PC-3 (cell line): ENCODE measurements around the gene CHN1. TPM values are rescaled to one million over a fixed set of nuclear protein-coding genes. Genes with fewer than 3 reads are reported as not detected.

Source experiments
- ATAC-seq: fragments of 200-7000 bp; cut with Tn5 transposase; 2 replicates; pipeline ENCODE4 v1.9.1; 2020; ENCODE audit warnings: mild to moderate bottlenecking, moderate library complexity
- BruUV-seq: library from RNA; stranded (reverse); fragments of 400-500 nt; replicated peaks from 2 replicates; lab custom pipeline; 2021; lab: Mats Ljungman, UMichigan
- CTCF ChIA-PET: fragments of 300-600 bp; sonication (Branson Sonifier 250); formaldehyde crosslinking; loops from one replicate; lab custom pipeline; 2022; ENCODE audit warnings: antibody characterized with exemption; lab: Charles Lee
- POLR2A ChIA-PET: fragments of 300-600 bp; sonication (Branson Sonifier 250); formaldehyde crosslinking; loops from one replicate; lab custom pipeline; 2022; ENCODE audit warnings: antibody characterized with exemption; ENCODE audit not compliant: unreplicated experiment; lab: Charles Lee
- DNase-seq: peaks from one replicate; pipeline ENCODE4 v3.0.0-alpha.2; 2015
- H2AFZ ChIP-seq: fragments of 300-600 bp; sonication (generic); 2 replicates; pipeline ENCODE4 v1.6.0; 2016; ENCODE audit warnings: antibody characterized with exemption, low read length
- H3F3A ChIP-seq: fragments of 300-600 bp; sonication (generic); one replicate; pipeline ENCODE4 v1.6.0; 2017; ENCODE audit warnings: antibody characterized with exemption, low read length, control low read depth, mild to moderate bottlenecking; ENCODE audit not compliant: unreplicated experiment
- H3K27ac ChIP-seq: fragments of 300-600 bp; sonication (generic); 2 replicates; pipeline ENCODE4 v1.5.1; 2016; ENCODE audit warnings: mild to moderate bottlenecking, low read length
- H3K27me3 ChIP-seq: fragments of 300-600 bp; sonication (generic); 2 replicates; pipeline ENCODE4 v1.6.1; 2016; ENCODE audit warnings: low read length, mixed read lengths
- H3K36me3 ChIP-seq: fragments of 300-600 bp; sonication (generic); 2 replicates; pipeline ENCODE4 v1.6.1; 2016; ENCODE audit warnings: low read depth, mixed run types, low read length, mixed read lengths
- H3K4me1 ChIP-seq: fragments of 300-600 bp; sonication (generic); 2 replicates; pipeline ENCODE4 v1.5.1; 2016; ENCODE audit warnings: low read length; ENCODE audit not compliant: insufficient read depth
- H3K4me2 ChIP-seq: fragments of 300-600 bp; sonication (generic); 2 replicates; pipeline ENCODE4 v1.6.0; 2016; ENCODE audit warnings: low read length
- H3K4me3 ChIP-seq: fragments of 300-600 bp; sonication (generic); 2 replicates; pipeline ENCODE4 v1.5.1; 2016; ENCODE audit warnings: mild to moderate bottlenecking, low read length, mixed read lengths
- H3K79me2 ChIP-seq: fragments of 300-600 bp; sonication (generic); 2 replicates; pipeline ENCODE4 v1.6.1; 2017; ENCODE audit warnings: low read length, mixed read lengths
- H3K9ac ChIP-seq: fragments of 300-600 bp; sonication (generic); 2 replicates; pipeline ENCODE4 v1.6.0; 2016; ENCODE audit warnings: mild to moderate bottlenecking, low read length
- H3K9me2 ChIP-seq: fragments of 300-600 bp; sonication (generic); replicated peaks from 2 replicates; pipeline ENCODE4 v1.6.1; 2016; ENCODE audit warnings: mixed run types, low read length, mixed read lengths
- H3K9me3 ChIP-seq: fragments of 300-600 bp; sonication (generic); 2 replicates; pipeline ENCODE4 v1.6.1; 2016; ENCODE audit warnings: low read length, mixed read lengths
- H4K20me1 ChIP-seq: fragments of 300-600 bp; sonication (generic); 2 replicates; pipeline ENCODE4 v1.6.1; 2016; ENCODE audit warnings: low read length, mixed read lengths
- EZH2 ChIP-seq: fragments of 300-600 bp; sonication (generic); IDR thresholded peaks from one replicate; pipeline ENCODE4 v1.6.1; 2017; ENCODE audit warnings: antibody characterized with exemption, mild to moderate bottlenecking, low read length; ENCODE audit not compliant: unreplicated experiment
- EZH2phosphoT487 ChIP-seq: fragments of 300-600 bp; sonication (generic); IDR thresholded peaks from 2 replicates; pipeline ENCODE4 v1.6.1; 2018; ENCODE audit warnings: mild to moderate bottlenecking, antibody characterized with exemption, low read length, borderline replicate concordance
- intact Hi-C: fragments of 100-400 bp; cut with micrococcal nuclease; formaldehyde crosslinking; loops from 2 replicates; pipeline ENCODE4 v1.9.0; 2023
- total RNA-seq: library from RNA; depleted of rRNA; stranded (reverse); fragments of >200 nt; gene quantifications from 2 replicates; pipeline ENCODE4 v1.2.3, GENCODE V29; 2014
- TF ChIP-seq, protein P1 (sequence below): fragments of 300-600 bp; sonication (generic); conservative IDR thresholded peaks from 2 replicates; pipeline ENCODE4 v1.5.1; 2017; ENCODE audit warnings: antibody characterized with exemption, low read depth, mild to moderate bottlenecking, low read length

The CHN1 gene
- total RNA-seq, 1 experiment from 2014 or later, result 7.8 TPM

DNA sequence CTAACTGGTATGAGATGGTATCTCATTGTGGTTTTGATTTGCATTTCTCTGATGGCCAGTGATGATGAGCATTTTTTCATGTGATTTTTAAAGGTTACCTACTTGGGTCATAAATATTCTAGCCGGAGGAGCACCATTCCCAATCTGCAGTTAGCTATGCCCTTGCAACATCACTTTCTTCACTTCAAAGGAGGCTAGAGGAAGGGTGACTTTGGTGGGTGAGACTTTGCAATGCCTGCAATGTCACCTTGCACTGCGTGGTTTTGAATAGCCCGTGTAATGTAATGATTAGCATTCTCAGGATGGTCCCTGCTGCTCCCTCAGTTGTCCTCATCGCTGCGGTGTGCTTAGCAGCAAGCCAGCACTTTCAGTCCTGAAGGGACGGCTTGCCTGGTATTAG lies 184.8 kb downstream of the CHN1 start:
- Histone ChIP-seq H4K20me1 (no peaks in the 10 kb centered on the region), H3K4me3 (no peak overlapping the region), H3K9me2 (no peaks in the 10 kb centered on the region), H3K79me2 (no peaks in the 10 kb centered on the region), H3K4me2 (no peak overlapping the region), H3K9ac (no peak overlapping the region), H3K9me3 (no peaks in the 10 kb centered on the region), H2AFZ (no peak overlapping the region), H3K4me1 (peaks cover 5% of the 10 kb centered on the region; the same call in 1 of the 2 replicates), H3K27me3 (no peaks in the 10 kb centered on the region), H3K36me3 (no peaks in the 10 kb centered on the region), H3F3A (no peaks in the 10 kb centered on the region), H3K27ac (no peak overlapping the region)
- intact Hi-C loops, result no loop called here
- TF ChIP-seq, protein P1, sequence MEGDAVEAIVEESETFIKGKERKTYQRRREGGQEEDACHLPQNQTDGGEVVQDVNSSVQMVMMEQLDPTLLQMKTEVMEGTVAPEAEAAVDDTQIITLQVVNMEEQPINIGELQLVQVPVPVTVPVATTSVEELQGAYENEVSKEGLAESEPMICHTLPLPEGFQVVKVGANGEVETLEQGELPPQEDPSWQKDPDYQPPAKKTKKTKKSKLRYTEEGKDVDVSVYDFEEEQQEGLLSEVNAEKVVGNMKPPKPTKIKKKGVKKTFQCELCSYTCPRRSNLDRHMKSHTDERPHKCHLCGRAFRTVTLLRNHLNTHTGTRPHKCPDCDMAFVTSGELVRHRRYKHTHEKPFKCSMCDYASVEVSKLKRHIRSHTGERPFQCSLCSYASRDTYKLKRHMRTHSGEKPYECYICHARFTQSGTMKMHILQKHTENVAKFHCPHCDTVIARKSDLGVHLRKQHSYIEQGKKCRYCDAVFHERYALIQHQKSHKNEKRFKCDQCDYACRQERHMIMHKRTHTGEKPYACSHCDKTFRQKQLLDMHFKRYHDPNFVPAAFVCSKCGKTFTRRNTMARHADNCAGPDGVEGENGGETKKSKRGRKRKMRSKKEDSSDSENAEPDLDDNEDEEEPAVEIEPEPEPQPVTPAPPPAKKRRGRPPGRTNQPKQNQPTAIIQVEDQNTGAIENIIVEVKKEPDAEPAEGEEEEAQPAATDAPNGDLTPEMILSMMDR, result no peak
- TF ChIP-seq EZH2 (no peak), EZH2phosphoT487 (no peak)
- no peak for DNase-seq
- no TSS peak for BruUV-seq
- POLR2A ChIA-PET, result no interaction called here
- ATAC-seq, result no peak
- CTCF ChIA-PET, result no interaction called here

DNA sequence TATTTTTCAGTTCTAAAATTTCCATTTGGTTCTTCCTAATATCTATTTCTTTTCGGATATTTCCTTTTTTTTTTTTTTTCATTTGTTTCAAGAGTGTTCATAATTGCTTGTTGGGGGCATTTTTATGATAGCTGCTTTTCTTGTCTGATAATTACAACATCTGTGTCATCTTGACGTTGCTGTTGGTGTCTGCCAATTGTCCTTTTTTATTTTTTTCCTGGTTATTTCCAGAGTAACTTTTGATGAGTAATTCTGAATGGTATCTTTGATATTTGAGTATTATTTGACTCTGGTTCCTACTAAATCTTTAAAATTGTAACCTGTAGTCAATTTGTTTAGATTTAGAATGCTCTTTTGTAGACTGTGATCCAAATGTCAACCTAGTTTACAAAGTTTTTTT lies 189.7 kb downstream of the CHN1 start:
- CTCF ChIA-PET, result no interaction called here

DNA sequence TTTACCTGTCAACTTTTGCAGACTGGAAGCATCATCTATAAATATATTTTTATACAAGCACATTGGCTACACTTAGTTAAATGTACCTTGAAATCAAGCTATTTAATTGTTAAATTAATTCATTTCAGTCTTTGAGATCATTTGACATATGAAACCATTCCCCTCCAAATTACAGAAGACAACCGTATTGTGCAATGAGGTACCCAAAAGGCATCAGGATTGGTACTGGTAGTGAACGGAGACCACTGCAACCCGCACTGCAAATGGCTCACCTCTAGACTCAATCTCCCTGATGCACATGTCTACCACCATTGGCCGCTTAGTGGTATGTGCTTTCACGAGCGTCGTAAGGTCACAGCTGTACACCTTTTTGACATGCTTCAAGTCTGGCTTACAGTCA lies 193.1 kb downstream of the CHN1 start:
- no peak for ATAC-seq
- intact Hi-C loops, result no loop called here
- peaks cover 5% of the 10 kb centered on the region; the same call in 1 of the 2 replicates for H3K4me1 ChIP-seq

More for the DNA sequence above, 189.7 kb downstream of the CHN1 start:
- Histone ChIP-seq H3K9me3 (no peaks in the 10 kb centered on the region), H3K4me3 (no peak overlapping the region), H3K27ac (no peak overlapping the region), H2AFZ (no peak overlapping the region), H3K36me3 (no peaks in the 10 kb centered on the region), H3K27me3 (no peaks in the 10 kb centered on the region), H3K9ac (no peak overlapping the region), H3F3A (no peaks in the 10 kb centered on the region), H3K4me2 (no peak overlapping the region), H3K9me2 (no peaks in the 10 kb centered on the region), H3K4me1 (peaks cover 5% of the 10 kb centered on the region; the same call in 1 of the 2 replicates), H3K79me2 (no peaks in the 10 kb centered on the region), H4K20me1 (no peaks in the 10 kb centered on the region)
- no TSS peak for BruUV-seq
- DNase-seq (no peak), ATAC-seq (no peak)
- POLR2A ChIA-PET, result interaction anchor here (0.7 kb wide), 1 partner anchor 115 kb away, joined by 5 read pairs; no protein-coding TSS in a partner anchor
- intact Hi-C loops, result no loop called here
- TF ChIP-seq EZH2 (no peak), EZH2phosphoT487 (no peak)
- TF ChIP-seq, protein P1, result no peak

More for the DNA sequence above, 193.1 kb downstream of the CHN1 start:
- TF ChIP-seq, protein P1, result no peak
- TF ChIP-seq EZH2 (no peak), EZH2phosphoT487 (no peak)
- DNase-seq, result no peak
- H2AFZ ChIP-seq, result no peak overlapping the region
- no peaks in the 10 kb centered on the region for H3K27me3 ChIP-seq
- H3K4me3 ChIP-seq, result no peak overlapping the region
- H3K27ac ChIP-seq, result no peak overlapping the region
- no peaks in the 10 kb centered on the region for H3K79me2 ChIP-seq
- POLR2A ChIA-PET, result no interaction called here
- H4K20me1 ChIP-seq, result no peaks in the 10 kb centered on the region
- H3K9me2 ChIP-seq, result no peaks in the 10 kb centered on the region
- BruUV-seq, result no TSS peak
- H3K36me3 ChIP-seq, result no peaks in the 10 kb centered on the region
- no peak overlapping the region for H3K9ac ChIP-seq
- no peak overlapping the region for H3K4me2 ChIP-seq
- no peaks in the 10 kb centered on the region for H3F3A ChIP-seq
- CTCF ChIA-PET, result no interaction called here
- no peaks in the 10 kb centered on the region for H3K9me3 ChIP-seq
